Activated CD4-positive, alpha-beta T cell treated with anti-CD3 and anti-CD28 coated beads, Interleukin-2, amount 50 U/mL, for 4 hours (primary cell): Measurements from ENCODE around the gene STX8.
"Not testable (repeated sequence)": the region's sequence is repeated elsewhere in the genome, so short reads cannot be mapped to it uniquely, and the experiment has no call there.

ENCODE experiments used
- DNase-seq, 2 experiments: peaks; one replicate each; pipeline ENCODE4 v3.0.0-alpha.2; 2020

The STX8 gene

DNA sequence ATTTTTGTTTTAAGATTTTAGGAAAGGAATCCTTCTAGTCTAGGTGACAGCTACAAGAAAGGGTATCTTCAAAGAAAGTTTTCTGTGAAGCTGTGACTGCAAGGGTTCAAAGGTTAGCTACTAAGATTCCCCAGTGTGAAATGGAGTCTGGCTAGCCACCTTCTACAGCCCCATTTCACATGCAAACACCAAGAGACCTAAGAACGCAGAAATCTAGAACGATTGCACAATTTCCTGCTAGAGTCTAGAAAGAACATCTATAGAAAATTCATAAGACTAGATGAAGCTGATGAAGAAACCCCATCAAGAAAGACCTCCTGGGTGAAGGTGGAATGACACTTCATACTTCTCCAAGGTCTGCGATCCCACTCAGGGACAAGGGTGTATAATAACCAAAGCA is 77.1 kb downstream of the STX8 start:
- DNase-seq: no peak

DNA sequence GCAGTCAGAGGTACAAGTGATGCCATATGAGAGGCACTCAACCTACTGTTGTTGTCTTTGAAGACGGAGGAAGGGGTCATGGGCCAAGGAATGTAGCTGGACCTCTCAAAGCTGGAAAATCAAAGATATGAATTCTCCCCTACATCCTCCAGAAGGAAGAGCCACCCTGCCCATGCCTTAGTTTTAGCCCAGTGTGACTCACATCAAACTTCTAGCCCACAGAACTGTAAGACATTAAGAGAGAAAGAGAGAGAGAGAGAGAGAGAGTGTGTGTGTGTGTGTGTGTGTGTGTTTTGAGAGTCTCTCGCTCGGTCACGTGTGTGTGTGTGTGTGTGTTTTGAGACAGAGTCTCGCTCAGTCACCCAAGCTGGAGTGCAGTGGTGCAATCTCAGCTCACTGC is 87.1 kb downstream of the STX8 start:
- no peak for DNase-seq

DNA sequence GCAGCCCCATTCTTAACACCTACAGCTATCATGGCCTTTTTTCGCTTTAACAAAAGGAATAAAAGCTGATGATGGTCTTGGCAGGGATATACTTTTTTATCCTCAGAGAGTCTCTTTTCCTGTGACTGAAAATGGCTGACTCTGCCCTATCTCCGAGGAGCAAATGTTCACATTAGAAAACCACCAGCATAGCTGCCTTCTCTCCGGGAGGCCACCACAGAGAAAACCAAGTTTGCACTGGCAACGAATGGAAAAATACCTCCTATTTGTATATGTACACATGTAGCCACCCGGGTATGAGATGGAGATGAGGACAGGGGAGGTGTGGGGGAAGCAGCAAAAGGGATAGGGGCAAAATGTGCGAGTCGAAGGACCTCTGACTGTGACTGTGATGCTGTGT is 88.2 kb downstream of the STX8 start:
- DNase-seq: no peak

DNA sequence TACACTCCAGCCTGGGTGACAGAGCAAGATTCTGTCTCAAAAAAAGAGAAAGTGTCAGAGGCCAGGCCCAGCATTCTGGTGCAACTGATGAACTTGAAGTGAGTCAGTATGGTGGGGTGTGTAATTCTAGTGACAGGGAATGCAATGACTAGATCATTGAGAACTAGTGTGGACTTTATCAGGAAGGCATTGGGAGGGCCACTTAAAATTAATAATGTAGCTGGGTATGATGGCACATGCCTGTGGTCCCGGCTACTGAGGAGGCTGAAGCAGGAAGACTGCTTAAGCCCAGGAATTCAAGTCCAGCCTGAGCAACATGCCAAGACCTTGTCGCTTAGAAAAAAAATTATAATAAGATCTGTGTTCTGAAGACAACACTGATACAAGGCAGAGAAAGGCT is 90.8 kb downstream of the STX8 start:
- DNase-seq: no peak

DNA sequence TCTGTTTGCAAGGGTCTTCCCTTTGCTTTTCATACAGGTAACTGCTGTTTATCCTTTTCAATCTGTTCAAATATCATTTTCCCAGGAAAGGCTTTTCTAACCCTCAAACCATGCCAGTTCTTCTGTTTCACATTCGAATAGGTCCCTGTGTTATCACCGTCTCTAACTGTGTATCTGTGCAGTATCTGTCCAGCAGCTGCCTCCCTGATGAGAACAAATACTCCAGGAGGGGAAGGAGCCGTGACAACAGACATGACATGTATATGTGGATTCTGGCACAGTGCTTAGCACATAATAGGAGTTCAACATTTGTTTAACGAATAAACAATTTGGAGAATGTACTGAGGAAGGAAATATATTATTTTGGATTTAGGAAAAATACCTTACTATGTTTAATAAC is 95.7 kb downstream of the STX8 start:
- DNase-seq: no peak

DNA sequence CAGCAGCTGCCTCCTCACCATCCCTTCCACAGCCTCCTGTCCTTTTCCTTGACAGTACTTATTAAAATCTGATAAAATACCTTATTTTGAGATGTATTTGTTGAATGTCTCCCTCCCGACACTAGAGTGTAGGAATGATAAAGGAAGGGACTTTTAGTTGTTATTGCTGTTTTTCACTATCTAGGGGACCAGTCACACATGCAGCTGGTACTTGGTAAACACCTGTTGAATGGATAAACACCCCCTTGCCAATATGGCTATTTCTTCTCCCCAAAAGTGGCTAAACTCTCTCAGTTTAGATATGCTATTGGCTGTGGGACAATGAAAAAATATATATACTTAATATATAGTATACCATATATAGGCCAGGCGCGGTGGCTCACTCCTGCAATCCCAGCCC is 96.7 kb downstream of the STX8 start:
- DNase-seq: no peak

DNA sequence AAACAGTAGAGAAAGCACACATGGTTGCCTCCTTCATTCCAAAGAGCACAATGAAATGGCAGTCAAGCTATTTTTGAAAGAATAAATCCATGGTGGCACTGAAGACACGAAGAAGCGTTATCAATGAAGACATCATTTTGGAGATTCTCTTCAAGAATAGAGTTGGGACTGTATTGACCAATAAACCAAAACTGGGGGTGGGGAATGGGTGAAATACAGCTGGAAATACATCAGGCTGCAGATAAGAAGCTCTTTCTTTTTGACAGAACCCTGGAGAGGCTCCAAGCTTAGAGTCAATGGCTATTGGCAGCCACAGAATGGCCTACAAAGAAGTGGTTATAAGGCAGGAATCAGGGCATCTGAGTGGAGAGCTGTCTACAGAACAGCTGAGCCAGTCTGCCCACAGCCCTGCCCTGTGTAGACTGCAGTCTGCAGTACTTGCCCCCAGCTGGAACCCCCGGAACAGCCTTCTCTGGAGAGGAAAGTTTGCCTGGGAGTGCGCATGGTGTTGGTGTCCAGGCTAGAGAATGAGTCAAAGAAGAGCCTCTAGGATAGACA is 100.4 kb downstream of the STX8 start:
- DNase-seq: no peak

DNA sequence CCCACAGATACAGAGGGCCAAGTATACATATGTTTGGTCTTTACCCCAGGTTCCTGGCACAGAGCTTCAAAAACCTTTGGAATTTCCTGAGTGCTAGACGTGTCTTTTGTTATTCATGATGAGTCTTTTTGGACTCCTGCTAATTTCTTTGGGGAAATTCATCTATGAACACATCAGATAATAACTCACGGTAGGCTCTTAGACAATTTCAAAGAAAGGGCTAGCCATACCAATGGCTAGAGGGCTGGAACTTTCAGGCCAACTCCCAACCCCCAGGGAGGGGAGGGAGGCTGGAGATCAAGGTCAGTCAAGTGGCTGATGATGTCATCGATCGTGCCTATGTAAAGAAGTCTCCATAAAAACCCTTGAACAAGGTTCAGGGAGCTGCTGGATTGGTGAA is 101.9 kb downstream of the STX8 start:
- DNase-seq: no peak

DNA sequence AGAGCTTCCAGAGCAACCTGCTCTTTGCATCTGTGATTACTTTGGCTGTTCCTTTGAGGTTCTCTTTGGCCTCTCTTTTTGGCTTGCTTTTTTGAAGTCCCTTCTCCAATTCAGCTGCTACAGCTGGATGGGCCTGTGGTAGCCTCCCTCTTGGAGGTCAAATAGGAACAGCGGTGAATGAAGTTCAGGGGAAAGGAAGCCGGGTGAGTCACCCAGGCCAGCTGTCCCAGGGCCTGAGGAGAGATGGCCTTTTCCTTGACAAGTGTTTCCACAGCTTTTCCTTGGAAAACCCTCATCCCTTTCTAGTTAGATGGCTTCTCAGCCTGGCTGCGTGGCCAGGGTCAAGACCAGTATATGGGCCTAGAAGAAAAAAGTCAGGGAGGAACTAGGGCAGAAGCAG is 103.1 kb downstream of the STX8 start:
- no peak for DNase-seq

DNA sequence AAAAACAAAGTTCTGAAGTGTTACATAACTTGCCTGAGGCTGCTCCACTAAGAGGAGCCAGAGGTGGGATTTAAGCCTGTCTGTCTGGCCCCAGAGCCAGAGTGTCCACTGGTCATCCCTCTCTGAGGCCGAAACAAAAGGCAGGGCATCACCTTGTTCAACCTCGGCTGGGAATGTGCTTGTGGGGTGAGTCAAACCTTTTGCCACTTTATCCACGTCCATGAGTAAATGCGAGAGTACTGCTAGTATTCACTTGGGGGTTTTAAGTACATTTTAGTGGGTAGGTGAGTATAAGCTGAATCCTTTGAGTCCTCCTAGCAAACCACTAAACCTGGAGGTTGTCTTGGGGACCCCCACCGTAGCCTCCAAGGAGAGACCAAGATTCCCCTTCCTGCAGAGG is 103.5 kb downstream of the STX8 start:
- no peak for DNase-seq

DNA sequence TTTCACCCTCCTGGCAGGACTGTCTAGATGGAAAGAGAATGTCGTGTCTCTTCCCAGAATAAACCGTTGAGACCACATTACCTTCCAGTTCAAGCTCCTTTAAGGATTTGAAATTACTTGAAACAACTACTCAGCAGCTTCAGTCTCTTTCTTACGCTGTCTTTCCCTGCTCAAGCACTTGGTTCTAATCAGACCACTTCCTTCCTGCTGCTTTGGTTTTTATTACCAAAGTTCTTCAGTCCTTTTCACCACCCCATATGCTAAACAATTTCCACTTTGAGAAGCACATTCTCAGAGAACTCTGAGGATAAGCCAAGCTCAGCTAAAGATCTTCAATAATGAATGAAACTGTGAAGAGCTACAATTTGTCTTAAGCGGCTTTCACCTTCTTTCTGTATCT is 105.4 kb downstream of the STX8 start:
- DNase-seq: no peak

DNA sequence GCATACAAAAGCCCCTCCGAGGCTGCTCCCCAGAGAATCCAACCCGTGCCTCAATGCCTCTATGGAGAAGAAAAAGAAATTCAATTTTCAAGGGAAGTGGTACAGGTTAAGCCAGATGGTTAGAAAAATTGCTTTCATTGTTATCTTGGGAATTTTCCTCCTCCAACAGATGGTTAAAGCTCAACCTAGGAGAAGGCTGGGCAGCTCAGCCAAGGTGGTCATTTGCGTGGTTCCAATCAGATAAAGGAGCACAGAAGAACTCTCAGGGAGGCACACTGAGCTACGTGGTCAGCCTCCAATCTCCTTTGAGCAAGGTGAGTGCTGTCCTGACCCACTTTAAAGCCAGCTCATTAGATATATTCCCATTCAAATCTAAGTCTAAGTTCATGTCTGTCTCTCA is 106.7 kb downstream of the STX8 start:
- no peak for DNase-seq

DNA sequence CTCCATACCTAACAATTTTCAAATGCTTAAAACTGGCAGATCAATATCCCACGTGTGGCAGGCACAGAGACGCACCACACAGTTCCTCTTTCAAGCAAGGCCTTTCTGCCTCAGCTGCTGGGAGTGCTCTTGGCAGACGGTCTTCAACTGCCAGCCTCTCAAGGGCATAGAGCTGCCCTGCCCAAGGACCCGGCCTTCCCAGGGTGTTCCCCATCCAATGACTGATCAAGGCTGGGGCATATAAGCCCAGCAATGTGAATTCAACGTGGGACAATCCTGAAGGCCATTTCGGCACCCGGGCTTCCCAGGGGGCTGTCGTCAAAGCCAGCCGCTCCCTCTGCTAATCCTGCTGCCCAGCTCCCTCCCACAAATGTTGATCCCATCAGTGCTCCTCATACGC is 107.1 kb downstream of the STX8 start:
- DNase-seq: no peak

DNA sequence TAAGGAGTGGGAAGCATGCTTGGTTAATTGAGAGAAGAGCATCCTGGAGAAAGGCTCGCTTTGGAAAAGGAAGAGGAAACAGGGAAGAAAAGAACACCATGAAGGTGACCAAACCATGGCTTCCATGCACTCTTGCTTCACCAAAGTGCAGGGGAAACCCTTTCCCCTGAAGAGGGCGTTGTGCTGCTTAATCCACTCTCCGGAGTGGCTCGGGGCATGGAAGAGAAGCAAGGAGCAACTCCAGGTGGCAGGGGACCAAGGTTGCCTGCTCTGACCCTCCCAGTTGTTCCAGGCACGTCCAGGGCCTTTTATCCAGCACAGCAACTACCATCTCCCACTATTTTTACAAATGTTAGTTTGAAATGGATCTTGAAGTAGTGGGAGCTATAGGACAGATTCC is 108.1 kb downstream of the STX8 start:
- no peak for DNase-seq

DNA sequence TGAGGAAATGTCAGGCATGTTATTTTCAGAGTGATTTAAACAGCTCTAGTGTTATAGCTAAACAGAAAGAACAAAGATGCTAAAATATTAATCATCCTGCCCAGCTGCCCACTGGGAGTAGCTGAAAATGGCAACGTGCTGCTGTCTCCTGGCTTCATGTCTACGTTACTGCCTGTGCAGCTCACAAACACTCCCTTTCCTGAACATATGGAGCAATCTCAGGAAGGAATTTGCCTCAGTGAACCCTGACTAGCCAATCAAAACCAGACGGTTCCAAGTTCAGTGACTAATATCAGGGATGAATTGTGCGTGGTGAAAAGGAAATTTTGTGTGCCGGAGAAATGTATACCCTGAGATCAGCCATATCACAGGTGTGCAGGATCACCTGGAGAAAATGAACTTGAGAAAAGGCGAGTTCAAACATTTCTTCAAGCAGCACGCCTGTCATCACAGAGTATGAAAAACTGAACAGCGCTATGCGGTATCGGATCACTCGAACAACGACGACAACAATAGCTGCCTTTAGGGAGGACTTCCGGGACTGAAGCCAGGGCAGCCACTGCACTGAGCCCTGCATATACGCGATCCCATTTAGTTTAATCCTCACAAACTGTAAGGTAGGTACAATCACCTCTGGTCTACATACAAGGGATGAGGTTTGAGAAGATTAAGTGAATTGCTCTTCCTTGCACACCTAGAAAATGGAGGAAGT is 110.3 kb downstream of the STX8 start:
- no peak for DNase-seq

DNA sequence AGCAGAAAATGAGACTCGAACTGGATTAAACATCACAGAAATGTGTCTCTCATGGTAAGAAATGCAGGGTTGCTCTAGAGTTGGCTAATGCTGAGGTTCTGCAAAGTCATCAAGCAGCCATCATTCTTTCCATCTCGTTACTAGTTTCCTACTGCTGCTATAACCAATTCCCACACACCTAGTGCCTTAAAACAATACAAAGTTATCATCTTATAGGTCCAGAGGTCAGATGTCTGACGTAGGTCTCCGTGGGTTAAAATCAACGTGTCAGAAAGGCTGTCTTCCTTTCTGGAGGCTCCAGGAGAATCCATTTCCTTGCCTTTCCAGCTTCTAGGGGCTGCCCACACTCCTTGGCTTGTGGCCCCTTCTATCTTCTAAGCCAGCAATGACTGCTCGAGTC is 118.6 kb downstream of the STX8 start:
- DNase-seq: no peak

DNA sequence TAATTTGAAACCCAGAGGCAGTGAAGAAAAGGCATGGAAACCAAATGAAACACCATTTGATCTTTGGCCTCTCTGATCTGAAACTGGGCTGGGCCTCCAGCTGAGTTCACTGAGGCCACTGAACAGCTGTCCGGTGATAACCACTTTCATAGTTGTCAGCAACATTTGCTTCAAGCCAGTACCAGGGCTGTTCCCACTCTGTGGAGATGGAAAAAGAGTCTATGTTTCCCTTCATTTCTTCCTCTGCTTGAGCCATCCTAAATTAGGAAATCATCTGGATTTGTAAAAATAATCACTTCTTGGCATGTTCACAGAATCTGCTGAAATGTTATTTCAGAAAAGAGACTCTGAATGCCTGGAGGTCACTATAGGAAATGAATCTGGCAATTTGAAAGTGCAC is 119.3 kb downstream of the STX8 start:
- DNase-seq: no peak

DNA sequence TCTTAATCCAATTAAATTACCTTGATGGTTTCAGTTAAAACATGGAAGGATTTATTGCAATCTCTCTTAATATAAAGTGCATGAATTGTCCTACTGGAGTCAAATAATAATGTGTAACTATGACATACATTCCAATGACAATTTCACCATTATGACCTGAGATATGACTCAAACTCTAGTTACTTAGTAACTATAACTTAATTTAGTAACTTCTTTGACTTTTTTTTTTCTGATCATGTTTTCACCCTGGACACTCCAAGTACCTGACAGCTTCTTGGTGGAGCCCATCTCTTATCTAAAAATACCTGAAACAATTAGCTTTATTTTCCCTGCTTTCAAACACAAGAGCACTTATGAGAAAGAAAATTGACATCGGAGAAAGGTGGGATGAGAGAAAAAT is 123.7 kb downstream of the STX8 start:
- no peak for DNase-seq

DNA sequence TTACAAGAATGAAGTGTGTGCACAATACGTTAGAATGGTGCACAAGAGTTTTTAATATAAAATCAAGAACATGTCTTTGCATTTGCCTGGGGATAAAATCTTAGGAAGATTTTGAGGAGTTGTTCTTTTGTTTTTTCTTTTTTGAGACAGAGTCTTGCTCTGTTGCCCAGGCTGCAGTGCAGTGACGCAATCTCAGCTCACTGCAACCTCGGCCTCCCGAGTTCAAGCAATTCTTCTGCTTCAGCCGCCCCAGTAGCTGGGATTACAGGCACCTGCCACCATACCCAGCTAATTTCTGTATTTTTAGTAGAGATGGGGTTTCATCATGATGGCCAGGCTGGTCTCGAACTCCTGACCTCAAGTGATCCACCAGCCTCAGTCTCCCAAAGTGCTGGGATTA is 128.3 kb downstream of the STX8 start:
- DNase-seq: not testable (repeated sequence)

DNA sequence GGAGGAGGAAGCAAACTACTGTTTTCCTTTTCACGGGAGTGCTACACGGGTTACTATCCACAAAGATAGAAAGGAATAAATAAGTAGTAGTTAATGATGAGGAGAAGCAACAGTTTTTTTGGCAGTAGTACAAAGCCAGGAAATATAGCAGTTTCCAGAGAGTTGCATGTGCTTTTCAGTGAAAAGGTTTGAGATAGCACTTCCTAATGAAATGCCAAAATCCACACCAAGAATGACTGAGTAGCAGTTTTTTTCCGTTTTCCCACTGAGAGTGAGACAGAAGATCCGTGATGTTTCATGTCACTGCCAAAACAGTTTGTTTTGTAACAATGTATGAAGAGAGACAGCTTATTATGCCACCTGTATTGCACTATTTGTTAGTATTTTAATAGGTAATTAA is 129.1 kb downstream of the STX8 start:
- DNase-seq: no peak

DNA sequence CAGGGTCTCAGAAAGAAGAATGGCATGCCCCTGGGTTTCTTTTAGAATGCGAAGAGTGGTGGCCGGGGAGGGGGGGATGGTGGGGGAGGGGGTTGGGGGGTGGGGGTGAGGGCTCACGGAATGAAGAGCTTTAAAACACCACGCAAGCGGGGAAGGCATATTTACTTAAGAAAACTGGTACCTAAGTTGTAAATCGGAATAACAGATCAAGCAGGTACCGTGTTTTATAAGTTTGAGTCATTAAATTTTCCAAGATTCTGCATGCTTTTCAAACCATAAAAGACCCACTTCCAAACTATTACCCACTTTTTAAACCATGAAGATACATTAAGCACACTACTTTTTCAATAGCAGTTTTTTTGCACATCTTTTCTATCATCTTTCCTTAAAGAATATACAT is 130.2 kb downstream of the STX8 start:
- DNase-seq: no peak

DNA sequence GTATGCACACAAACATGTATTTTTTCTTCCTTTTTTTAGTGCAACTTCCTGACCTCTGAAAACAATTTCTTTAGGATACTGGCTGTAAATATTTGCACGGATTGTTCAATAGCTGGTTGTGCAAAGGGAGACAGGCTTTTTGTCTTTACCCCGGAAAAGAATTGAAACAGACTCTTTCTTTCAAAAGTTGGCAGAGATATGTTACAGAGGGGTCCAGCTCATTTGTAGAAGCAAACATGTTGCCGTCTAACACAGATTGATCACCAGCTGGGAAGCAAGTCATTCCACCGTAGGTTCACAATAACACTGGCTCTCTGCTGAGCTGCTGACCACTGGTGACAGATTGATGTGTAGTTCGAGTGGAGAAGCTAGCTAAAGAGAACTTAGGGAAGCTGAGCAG is 130.9 kb downstream of the STX8 start:
- no peak for DNase-seq

DNA sequence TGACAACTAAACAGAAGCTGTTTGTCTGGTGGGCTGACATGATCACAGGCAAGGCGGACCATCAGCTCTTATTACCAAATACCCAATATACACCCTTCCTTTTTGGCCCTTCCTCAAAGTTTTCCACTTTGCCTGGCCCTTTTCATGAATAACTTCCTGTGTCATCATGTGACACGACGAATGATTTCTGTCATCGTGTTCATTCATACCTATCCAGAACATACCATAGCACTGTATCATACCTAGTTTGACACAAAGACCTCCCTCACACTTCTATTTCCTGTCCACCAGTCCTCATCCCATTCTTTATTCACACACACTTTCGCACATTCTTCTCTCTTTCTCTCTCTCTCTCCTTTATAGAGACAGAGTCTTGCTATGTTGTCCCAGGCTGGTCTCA is 131.8 kb downstream of the STX8 start:
- DNase-seq: no peak

DNA sequence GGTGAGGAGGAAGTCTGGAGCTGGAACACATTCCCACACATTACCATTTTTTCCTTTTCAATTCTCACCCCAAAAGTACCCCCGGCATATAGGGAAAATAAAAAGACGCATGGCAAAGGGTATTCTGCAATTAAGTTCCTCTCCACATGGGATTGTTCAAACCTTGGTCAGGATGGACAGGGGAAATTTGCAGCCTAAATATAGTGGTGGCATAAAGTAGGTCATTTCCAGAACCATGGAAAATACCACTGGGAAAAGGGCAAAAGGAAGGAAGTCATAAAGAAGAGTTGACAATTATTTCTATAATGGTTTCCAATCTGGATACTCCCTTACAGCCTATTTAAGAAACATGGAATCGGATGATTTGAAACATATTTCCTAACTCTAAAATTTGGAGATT is 135.8 kb downstream of the STX8 start:
- DNase-seq: no peak

DNA sequence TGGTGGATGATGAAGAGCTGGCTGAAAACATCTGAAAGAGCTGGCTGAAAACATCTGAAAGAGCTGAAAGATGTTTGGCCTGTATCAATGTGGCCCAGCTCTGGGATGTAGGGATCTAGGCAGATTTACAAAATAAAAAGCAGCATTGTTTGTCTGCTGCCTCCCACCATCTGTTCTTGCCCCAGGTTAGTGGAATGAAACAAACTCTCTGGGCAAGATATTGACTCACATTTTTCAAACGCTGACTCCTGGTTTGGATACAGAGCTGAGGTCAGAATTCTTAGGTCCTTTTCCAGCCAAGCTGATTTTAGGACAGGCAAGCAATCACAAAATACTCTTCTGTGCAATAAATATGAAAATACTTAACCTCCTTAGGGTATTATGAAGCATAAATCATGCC is 139.0 kb downstream of the STX8 start:
- DNase-seq: no peak

DNA sequence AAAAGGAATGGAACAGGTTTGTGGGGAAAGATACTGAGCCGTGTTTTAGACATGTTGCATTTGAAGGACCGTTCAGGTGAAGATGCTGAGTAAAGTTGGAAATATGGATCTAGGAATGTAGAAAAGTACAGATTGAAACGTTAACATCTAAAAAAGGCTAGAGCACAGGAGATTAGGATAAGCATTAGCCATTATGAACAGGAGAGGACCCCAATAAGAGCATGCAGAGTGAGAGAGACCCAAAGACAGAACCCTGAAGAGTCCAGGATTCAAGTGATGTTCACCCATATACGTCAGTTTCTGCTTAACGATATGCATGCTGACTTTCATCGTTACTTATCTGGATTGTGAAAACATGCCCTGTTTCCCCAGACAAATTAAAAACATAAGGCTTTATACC is 140.5 kb downstream of the STX8 start:
- no peak for DNase-seq
